HG02588 (cell line): ENCODE data around the gene TNS3.

ENCODE experiments used
- ATAC-seq: cut with Tn5 transposase; IDR thresholded peaks from one replicate; pipeline ENCODE4 v1.9.1; 2021; ENCODE audit warnings: mild to moderate bottlenecking, moderate library complexity; ENCODE audit not compliant: unreplicated experiment

Gene TNS3

GRCh38 chr7:47583739-47584535 lies 2.0 kb upstream of the TNS3 start:
- ATAC-seq = no peak

- no peak for ATAC-seq
These were observed 1.1 kb upstream of the TNS3 start for GRCh38 chr7:47582764-47583738.

GRCh38 chr7:47581438-47581803 lies 490 bp downstream of the TNS3 start:
- no peak for ATAC-seq

GRCh38 chr7:47580811-47581331 lies 1.0 kb downstream of the TNS3 start:
- ATAC-seq = no peak

- ATAC-seq = no peak
These were observed 1.7 kb downstream of the TNS3 start for GRCh38 chr7:47580175-47580706.

- no peak for ATAC-seq
These were observed 2.5 kb downstream of the TNS3 start for GRCh38 chr7:47579458-47579857.

GRCh38 chr7:47578579-47579270 lies 3.2 kb downstream of the TNS3 start:
- no peak for ATAC-seq

GRCh38 chr7:47577321-47577919 lies 4.5 kb downstream of the TNS3 start:
- no peak for ATAC-seq

- ATAC-seq = no peak
These were observed 5.0 kb downstream of the TNS3 start for GRCh38 chr7:47576866-47577306.

GRCh38 chr7:47576031-47576865 lies 5.7 kb downstream of the TNS3 start:
- ATAC-seq = no peak

GRCh38 chr7:47574482-47575329 lies 7.2 kb downstream of the TNS3 start:
- peak; percentile 83 for ATAC-seq

- ATAC-seq = no peak
These were observed 8.0 kb downstream of the TNS3 start for GRCh38 chr7:47573758-47574481.

- ATAC-seq = no peak
These were observed 8.8 kb downstream of the TNS3 start for GRCh38 chr7:47572939-47573757.

- no peak for ATAC-seq
These were observed 9.8 kb downstream of the TNS3 start for GRCh38 chr7:47572094-47572445.

GRCh38 chr7:47571331-47572093 lies 10.4 kb downstream of the TNS3 start:
- ATAC-seq = no peak

- ATAC-seq = no peak
These were observed 11.3 kb downstream of the TNS3 start for GRCh38 chr7:47570649-47571050.
